NCI-H524 treated with DMSO at 0.1 percent for 48 hours (cell line): ENCODE measurements around the gene GLIS2.

Experiments
- DNase-seq: peaks from one replicate; lab custom pipeline; 2025; lab: John Stamatoyannopoulos, UW

Gene GLIS2

GRCh38 chr16:4315186-4316107 is at the start of gene GLIS2:
Gene GLIS2, plus strand, starts transcription at chr16:4316067. Its CDS starts 16,214 bp downstream, at chr16:4332281.
- no peak for DNase-seq

- peak; percentile 16 for DNase-seq
Measured at GRCh38 chr16:4266372-4266771, 49.5 kb upstream of the GLIS2 start.

DNA sequence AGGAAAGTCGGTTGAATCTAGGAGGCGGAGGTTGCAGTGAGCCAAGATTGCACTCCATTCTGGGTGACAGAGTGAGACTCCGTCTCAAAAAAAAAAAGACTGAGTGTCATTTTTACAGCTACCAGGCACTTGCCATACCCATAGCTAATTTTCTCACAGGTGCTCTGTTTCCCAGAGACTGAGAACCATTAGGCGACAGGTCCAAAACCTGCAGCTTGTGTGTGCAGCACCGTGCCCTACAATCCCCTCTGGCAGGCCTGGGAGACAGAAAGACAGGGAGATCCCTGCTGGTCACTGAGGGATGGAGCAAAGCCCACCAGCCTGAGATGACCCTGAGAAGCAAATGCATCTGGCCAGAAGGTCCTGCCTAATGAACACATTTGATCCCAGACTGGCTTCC is 45.8 kb upstream of the GLIS2 start:
- no peak for DNase-seq

DNA sequence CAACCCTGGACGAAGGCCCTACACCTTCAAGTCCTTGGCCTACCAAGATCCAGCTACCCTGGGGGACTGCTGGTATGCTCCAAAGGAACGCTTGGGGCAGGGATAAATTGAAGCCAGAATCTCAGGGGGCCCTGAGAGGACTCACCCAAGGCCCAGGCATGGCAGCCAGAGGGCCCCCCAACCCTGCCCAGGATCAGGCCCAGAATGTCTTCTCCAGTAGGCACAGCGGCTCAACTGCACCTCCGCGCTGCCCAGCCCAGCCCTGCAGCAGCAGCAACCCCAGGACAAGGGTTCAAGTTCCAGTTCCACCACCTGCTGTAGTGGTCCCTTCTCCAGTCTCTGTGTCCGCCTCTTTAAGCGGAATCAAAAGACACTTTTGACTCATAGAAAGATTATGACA is 45.3 kb upstream of the GLIS2 start:
- no peak for DNase-seq

GRCh38 chr16:4271176-4272113 is 44.4 kb upstream of the GLIS2 start:
- DNase-seq, result peak; percentile 79

DNA sequence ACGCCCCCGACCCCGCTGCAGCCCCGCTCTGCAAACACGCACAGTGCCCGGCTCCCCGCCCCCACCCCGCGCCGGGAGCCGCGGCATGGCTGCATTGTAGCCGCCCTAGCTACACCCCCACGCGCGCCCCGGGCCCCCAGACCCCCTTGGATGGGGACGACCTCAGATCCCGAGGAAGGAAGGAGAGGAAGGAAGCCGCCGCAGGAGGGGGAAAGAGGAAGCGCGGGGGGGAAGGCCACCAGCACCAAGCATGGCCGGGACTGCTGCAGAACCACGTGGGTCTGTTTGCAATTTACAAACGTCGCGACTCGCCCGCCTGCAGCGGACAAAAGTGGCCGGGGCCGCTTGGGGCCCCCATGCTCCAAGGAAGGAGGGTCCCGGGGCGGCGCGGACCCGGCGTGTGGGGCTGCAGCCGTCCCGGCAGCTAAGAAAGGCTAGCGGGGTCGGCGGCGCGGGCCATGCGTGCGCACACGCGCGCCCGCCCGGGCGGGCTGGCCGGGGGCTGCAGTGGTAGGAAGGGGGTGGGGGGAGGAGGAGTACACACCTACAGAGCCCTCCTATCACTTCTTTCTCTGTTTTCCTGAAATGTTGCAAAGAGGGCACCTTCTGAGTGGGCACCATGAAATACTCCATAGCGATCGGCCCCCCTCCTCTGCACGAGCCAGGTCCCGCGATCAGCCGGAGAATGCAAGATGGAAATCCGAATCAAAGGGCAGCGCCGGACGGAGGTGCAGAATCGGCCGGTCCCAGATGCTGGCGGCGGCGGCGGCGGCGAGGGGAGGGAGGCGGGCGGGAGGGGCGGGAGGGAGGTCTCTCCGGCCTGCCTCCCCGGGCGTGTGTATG is 43.5 kb upstream of the GLIS2 start:
- DNase-seq, result no peak

DNA sequence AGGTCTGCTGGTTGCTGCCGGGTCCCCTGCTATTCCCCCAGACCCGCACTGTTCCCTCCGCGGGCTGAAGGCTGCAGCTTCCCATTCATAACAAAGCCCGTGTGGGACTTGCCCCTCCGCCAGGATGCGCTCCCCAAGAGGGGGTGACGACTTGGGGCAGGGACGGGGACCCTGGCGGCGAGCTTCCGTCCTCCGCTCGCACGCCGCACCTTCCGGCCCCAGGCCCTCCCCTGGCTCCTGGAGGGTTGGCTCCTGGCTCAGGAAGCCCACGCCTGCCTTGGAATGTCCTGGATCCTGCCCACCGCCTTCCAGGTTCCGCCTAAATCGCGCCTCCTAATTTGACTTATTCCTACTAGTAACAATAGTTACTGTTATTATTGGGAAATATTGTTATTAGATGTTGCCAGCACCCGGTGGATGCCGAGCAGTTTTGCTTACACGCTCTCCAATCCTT is 42.0 kb upstream of the GLIS2 start:
- DNase-seq, result no peak

DNA sequence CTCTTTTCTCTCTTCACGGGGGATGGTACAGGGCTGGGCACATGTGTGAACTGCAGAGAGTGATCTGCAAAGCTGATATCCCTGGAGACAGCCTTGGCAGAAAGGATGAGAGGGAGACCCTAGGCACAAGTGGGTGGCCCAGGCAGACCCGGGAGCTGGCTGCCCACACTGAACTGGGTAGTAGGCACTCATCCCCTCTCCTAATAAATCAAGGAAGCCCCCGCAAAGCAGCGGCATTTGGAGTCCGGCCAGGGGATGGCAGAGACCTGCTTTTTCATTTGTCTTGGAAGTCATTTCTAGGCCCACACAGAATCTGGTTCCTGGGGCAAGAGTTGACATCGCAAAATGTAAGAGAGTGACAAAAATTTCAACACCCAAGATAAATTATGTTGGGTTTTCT is 40.0 kb upstream of the GLIS2 start:
- no peak for DNase-seq

GRCh38 chr16:4277987-4278513 is 37.8 kb upstream of the GLIS2 start:
- DNase-seq, result no peak

GRCh38 chr16:4280625-4281024 is 35.2 kb upstream of the GLIS2 start:
- no peak for DNase-seq

GRCh38 chr16:4283441-4283840 is 32.4 kb upstream of the GLIS2 start:
- no peak for DNase-seq

GRCh38 chr16:4283939-4284338 is 31.9 kb upstream of the GLIS2 start:
- DNase-seq, result no peak

DNA sequence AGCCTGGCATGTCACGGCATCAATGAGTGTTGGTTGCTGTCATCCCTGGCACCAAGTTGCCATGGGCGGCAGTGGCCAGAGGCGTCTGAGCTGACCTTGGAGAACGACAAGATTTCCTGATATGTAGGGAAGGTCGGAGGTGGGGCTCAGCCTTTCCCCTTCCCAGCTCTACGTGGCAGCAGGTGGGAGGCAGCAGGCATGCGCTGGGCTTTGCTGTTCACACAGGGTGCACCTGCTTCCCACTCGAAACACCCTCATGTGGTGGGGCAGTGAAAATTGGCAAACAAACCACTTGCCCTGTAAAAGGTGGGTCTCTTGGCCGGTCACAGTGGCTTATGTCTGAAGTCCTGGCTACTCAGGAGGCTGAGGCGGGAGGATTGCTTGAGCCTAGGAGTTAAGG is 30.7 kb upstream of the GLIS2 start:
- no peak for DNase-seq

DNA sequence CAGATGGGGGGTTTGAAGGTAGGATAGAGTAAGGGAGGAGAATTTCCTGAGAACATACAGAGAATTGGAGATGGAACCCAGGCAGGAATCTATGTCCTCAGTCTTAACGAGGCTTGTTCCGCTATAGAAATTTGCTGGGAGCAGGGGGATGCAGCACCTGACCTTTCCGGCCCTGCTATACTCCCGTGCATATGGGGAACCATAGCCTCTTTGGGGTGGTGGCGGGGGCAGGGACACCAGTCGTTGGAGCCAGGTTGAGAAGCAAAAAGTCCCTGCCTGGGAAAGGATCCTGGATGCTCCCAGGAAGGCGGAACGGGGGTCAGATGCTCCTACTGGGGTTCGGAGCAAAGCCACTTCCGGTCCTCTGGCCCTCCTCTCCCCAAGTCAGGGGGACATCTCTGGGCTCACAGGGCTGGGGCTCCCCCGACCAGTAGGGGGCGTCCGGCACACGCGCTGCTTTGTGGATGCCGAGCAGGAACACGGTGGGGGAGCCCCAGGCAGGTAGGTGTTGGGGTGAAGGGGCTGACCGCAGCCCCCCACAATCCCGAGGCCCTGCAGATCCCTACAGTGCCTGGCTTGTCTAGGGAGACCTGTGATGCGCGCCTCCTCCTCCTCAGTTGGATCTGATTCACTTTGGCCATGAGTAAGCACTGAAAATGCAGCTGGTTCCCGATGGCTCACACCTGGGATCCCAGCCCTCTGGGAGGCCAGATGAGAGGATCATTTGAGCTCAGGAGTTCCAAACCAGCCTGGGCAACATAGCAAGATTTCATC is 27.5 kb upstream of the GLIS2 start:
- DNase-seq, result no peak

GRCh38 chr16:4290236-4290830 is 25.5 kb upstream of the GLIS2 start:
- no peak for DNase-seq

- DNase-seq, result no peak
Measured at GRCh38 chr16:4291699-4292098, 24.2 kb upstream of the GLIS2 start.

DNA sequence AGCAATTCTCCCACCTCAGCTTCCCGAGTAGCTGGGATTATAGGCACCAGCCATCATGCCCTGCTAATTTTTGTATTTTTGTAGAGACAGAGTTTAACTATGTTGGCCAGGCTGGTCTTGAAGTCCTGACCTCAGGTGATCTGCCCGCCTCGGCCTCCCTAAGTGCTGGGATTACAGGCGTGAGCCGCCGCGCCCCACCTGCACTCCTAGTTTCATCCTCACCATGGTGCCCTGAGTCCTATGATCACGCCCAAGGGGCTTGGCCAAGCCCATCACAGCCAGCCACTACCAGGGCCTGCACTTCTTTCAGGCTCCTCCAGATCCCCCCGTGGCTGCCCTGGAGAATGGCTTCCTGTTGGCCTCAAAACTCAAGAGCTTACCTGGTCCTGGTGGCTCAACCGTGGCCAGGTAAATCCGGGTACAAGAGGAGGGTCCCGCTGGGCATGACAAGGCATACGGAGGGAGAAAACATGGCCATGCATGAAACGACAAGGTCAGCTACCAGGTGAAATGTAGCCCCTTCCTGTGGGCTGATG is 22.6 kb upstream of the GLIS2 start:
- no peak for DNase-seq

DNA sequence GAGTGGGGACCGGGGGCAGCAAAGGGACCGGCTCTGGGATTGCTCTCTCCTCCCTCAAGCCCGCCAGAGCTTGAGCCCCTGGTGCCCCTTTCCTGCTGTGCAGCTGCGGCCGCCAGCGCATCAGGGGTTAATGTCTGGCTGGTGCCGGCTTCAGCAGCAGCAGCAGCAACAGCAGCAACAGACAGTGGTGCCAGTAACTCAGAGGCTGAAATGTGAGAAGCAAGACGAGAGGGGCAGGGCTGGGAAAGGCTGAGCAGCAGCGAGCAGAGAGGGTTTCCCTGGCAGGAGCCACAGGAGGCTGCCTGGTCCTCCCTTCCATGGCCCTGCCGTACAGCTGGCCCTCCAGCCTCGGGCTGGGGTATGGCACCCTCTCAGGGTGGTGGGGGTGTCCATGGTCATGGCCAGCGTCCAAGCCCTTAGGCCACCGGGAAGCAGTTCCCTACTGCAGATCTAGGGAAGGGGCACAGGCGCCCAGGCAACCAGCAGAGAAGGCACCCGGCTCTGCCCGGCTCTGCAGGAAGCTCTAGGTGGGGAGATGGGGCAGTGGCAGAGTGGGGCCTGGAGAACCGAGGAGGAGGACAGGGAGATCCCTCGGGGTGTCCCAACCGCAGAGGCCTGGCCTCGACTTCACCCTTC is 21.9 kb upstream of the GLIS2 start:
- peak; percentile 53 for DNase-seq

GRCh38 chr16:4295581-4295980 is 20.3 kb upstream of the GLIS2 start:
- no peak for DNase-seq

GRCh38 chr16:4297480-4297879 is 18.4 kb upstream of the GLIS2 start:
- no peak for DNase-seq
